PC-9 (cell line): Measurements from ENCODE around the gene KRT32. TPM values are rescaled to one million over a fixed set of nuclear protein-coding genes. Genes with fewer than 3 reads are reported as not detected.

Source experiments
- BruUV-seq: library from RNA; stranded (reverse); fragments of 400-500 nt; replicated peaks from 2 replicates; lab custom pipeline; 2021; lab: Mats Ljungman, UMichigan
- CTCF ChIA-PET: fragments of 300-600 bp; sonication (Branson Sonifier 250); formaldehyde crosslinking; loops from one replicate; lab custom pipeline; 2022; ENCODE audit warnings: antibody characterized with exemption; lab: Charles Lee
- POLR2A ChIA-PET: fragments of 300-600 bp; sonication (Branson Sonifier 250); formaldehyde crosslinking; loops from one replicate; lab custom pipeline; 2022; ENCODE audit warnings: antibody characterized with exemption; ENCODE audit not compliant: unreplicated experiment; lab: Charles Lee
- DNase-seq, 2 experiments: peaks; one replicate each; pipeline versions ENCODE4 v3.0.0 to v3.0.0-alpha.2; 2015 to 2022; ENCODE audit warnings: mixed read lengths in 1 of 2
- H2AFZ ChIP-seq: fragments of 200-600 bp; sonication (generic); 2 replicates; pipeline ENCODE4 v1.8.1; 2017; ENCODE audit warnings: antibody characterized with exemption
- H3F3A ChIP-seq: fragments of 200-600 bp; sonication (generic); 2 replicates; pipeline ENCODE4 v1.8.1; 2017; ENCODE audit warnings: antibody characterized with exemption, mild to moderate bottlenecking, low read depth; ENCODE audit not compliant: insufficient read depth
- H3K27ac ChIP-seq: fragments of 200-600 bp; sonication (generic); 2 replicates; pipeline ENCODE4 v1.6.1; 2016; ENCODE audit warnings: mixed run types
- H3K27me3 ChIP-seq: fragments of 200-600 bp; sonication (generic); 2 replicates; pipeline ENCODE4 v1.6.1; 2016; ENCODE audit warnings: low read depth, mixed run types; ENCODE audit not compliant: insufficient read depth
- H3K36me3 ChIP-seq: fragments of 200-600 bp; sonication (generic); 2 replicates; pipeline ENCODE4 v1.6.1; 2016; ENCODE audit warnings: low read depth, mixed run types
- H3K4me1 ChIP-seq: fragments of 200-600 bp; sonication (generic); replicated peaks from 2 replicates; pipeline ENCODE4 v1.6.1; 2016; ENCODE audit warnings: mixed run types; ENCODE audit not compliant: insufficient read depth
- H3K4me2 ChIP-seq: fragments of 200-600 bp; sonication (generic); 2 replicates; pipeline ENCODE4 v1.6.1; 2017; ENCODE audit warnings: mixed run types
- H3K4me3 ChIP-seq: fragments of 200-600 bp; sonication (generic); 2 replicates; pipeline ENCODE4 v1.6.1; 2016; ENCODE audit warnings: mixed run types
- H3K79me2 ChIP-seq: fragments of 200-600 bp; sonication (generic); 2 replicates; pipeline ENCODE4 v1.6.1; 2017; ENCODE audit warnings: low read depth, mixed run types
- H3K9me2 ChIP-seq: fragments of 200-600 bp; sonication (generic); 2 replicates; pipeline ENCODE4 v1.8.1; 2017; ENCODE audit warnings: mild to moderate bottlenecking; ENCODE audit not compliant: insufficient read depth
- H3K9me3 ChIP-seq: fragments of 200-600 bp; sonication (generic); 2 replicates; pipeline ENCODE4 v1.8.1; 2016; ENCODE audit warnings: low read depth; ENCODE audit not compliant: insufficient read depth
- H4K20me1 ChIP-seq: fragments of 200-600 bp; sonication (generic); 2 replicates; pipeline ENCODE4 v1.8.1; 2017; ENCODE audit not compliant: insufficient read depth
- EZH2 ChIP-seq: fragments of 200-600 bp; sonication (generic); IDR thresholded peaks from 2 replicates; pipeline ENCODE4 v1.8.0; 2017; ENCODE audit warnings: antibody characterized with exemption, low read depth
- intact Hi-C: fragments of 100-400 bp; cut with micrococcal nuclease; formaldehyde crosslinking; loops from one replicate; pipeline ENCODE4 v1.10.0; 2022; ENCODE audit not compliant: unreplicated experiment
- total RNA-seq: library from RNA; stranded (reverse); gene quantifications from 2 replicates; pipeline ENCODE4 v1.2.3, GENCODE V29; 2021
- TF ChIP-seq, protein P1 (sequence below): fragments of 200-600 bp; sonication (generic); conservative IDR thresholded peaks from 2 replicates; pipeline ENCODE4 v1.6.1; 2017; ENCODE audit warnings: mixed run types, antibody characterized with exemption, mild to moderate bottlenecking, moderate library complexity

The KRT32 gene
- total RNA-seq, 1 experiment from 2014 or later: not detected

DNA sequence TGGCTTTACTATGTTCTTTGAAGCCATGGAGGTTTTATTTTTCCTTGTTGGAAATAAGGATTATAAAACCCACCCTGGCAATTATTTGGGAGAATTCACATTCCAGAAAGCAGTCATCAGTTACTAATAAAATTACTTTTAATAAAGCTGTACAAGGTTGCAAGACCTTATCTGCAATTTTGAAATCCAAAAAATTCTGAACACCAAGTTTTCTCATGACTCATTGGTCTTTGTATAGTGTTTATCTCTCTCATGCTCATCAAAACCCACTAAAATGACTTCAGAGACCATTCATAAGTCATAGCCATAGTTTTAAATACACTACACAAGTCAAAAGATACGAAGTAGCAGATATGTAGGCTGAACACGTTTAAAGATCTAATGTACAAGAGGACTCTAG is 20.4 kb downstream of the KRT32 start:
- CTCF ChIA-PET: no interaction called here
- no peaks in the 10 kb centered on the region for H3K9me2 ChIP-seq
- H4K20me1 ChIP-seq: no peaks in the 10 kb centered on the region
- H3K27me3 ChIP-seq: no peaks in the 10 kb centered on the region
- no peaks in the 10 kb centered on the region for H3F3A ChIP-seq
- H3K27ac ChIP-seq: no peak overlapping the region
- no peak for TF ChIP-seq EZH2
- TF ChIP-seq, protein P1, sequence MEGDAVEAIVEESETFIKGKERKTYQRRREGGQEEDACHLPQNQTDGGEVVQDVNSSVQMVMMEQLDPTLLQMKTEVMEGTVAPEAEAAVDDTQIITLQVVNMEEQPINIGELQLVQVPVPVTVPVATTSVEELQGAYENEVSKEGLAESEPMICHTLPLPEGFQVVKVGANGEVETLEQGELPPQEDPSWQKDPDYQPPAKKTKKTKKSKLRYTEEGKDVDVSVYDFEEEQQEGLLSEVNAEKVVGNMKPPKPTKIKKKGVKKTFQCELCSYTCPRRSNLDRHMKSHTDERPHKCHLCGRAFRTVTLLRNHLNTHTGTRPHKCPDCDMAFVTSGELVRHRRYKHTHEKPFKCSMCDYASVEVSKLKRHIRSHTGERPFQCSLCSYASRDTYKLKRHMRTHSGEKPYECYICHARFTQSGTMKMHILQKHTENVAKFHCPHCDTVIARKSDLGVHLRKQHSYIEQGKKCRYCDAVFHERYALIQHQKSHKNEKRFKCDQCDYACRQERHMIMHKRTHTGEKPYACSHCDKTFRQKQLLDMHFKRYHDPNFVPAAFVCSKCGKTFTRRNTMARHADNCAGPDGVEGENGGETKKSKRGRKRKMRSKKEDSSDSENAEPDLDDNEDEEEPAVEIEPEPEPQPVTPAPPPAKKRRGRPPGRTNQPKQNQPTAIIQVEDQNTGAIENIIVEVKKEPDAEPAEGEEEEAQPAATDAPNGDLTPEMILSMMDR: no peak
- no peak overlapping the region for H3K4me3 ChIP-seq
- no peaks in the 10 kb centered on the region for H3K36me3 ChIP-seq
- intact Hi-C loops: no loop called here
- POLR2A ChIA-PET: interaction anchor here (0.6 kb wide), 1 partner anchor 47 kb away, joined by 6 read pairs; no protein-coding TSS in a partner anchor
- no peak overlapping the region for H2AFZ ChIP-seq
- no peaks in the 10 kb centered on the region for H3K79me2 ChIP-seq
- DNase-seq: no peak
- BruUV-seq: no TSS peak
- H3K9me3 ChIP-seq: peaks cover 8% of the 10 kb centered on the region; the same call in 1 of the 2 replicates
- H3K4me1 ChIP-seq: no peaks in the 10 kb centered on the region
- H3K4me2 ChIP-seq: no peak overlapping the region

DNA sequence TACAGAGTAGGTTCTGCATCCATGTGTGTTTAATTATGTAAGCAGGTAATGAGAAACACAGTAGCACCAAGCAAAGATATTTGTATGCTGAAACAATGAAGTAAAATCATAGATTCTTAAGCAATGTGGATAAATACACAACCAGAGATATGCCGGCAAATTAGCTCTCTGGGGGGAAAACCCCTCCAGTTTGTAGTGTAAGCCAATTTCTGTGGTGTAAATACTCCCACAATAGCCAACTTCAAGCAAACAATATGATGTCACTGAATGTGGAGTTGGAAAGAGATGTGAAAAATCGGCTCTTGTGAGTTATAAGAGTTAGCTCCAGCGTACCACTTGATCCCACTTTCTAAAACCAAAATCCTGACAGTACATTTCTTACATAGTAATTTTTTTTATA is 22.5 kb downstream of the KRT32 start:
- Histone ChIP-seq H4K20me1 (no peaks in the 10 kb centered on the region), H3K27me3 (no peaks in the 10 kb centered on the region), H3F3A (no peaks in the 10 kb centered on the region), H3K4me1 (0 out of 2 replicates have a peak, but pooled peaks cover 2% of the 10 kb centered on the region), H3K9me3 (peaks cover 8% of the 10 kb centered on the region; the same call in 1 of the 2 replicates), H3K36me3 (no peaks in the 10 kb centered on the region), H3K79me2 (no peaks in the 10 kb centered on the region), H3K9me2 (no peaks in the 10 kb centered on the region), H2AFZ (no peak overlapping the region), H3K4me2 (no peak overlapping the region), H3K4me3 (no peak overlapping the region), H3K27ac (no peak overlapping the region)
- intact Hi-C loops: no loop called here
- CTCF ChIA-PET: no interaction called here
- DNase-seq: no peak
- no peak for TF ChIP-seq EZH2
- TF ChIP-seq, protein P1: no peak
- POLR2A ChIA-PET: no interaction called here
- BruUV-seq: no TSS peak

DNA sequence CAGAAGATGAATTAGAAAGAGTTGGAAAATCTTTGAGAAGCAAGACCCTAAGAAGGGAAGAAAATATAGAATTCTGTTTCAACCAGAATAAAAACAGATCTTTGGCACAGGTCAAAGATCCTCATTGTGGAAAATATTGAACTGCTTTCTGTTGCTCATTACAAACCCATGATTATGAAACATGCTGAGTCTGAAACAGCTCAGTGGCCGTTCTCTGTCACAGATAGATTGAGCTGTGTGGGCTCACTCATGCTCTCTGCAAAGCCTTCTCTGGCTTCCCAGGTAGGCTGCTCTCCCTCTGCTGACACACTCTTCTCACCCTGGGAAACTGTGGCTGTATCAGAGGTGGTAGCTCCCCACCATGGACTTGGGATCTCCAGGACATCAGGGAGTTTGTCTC is 23.0 kb downstream of the KRT32 start:
- ChIA-PET POLR2A (no interaction called here), CTCF (interaction anchor here (0.5 kb wide), 1 partner anchor 968 kb away, joined by 3 read pairs; no protein-coding TSS in a partner anchor)

More for the DNA sequence above, 23.0 kb downstream of the KRT32 start:
- no peak overlapping the region for H3K4me2 ChIP-seq
- 0 out of 2 replicates have a peak, but pooled peaks cover 7% of the 10 kb centered on the region for H3K4me1 ChIP-seq
- no peaks in the 10 kb centered on the region for H3K36me3 ChIP-seq
- no peak overlapping the region for H3K27ac ChIP-seq
- H3K9me3 ChIP-seq: peaks cover 8% of the 10 kb centered on the region; the same call in 1 of the 2 replicates
- TF ChIP-seq EZH2: no peak
- TF ChIP-seq, protein P1: no peak
- H4K20me1 ChIP-seq: no peaks in the 10 kb centered on the region
- no TSS peak for BruUV-seq
- H3K4me3 ChIP-seq: no peak overlapping the region
- no peaks in the 10 kb centered on the region for H3F3A ChIP-seq
- H3K9me2 ChIP-seq: no peaks in the 10 kb centered on the region
- DNase-seq: no peak
- no peak overlapping the region for H2AFZ ChIP-seq
- H3K27me3 ChIP-seq: no peaks in the 10 kb centered on the region
- no peaks in the 10 kb centered on the region for H3K79me2 ChIP-seq
- intact Hi-C loops: no loop called here
